Cardiac muscle cell (in vitro differentiated cells and primary cell): ENCODE results near the gene FOXRED1. TPM values are rescaled to one million over a fixed set of nuclear protein-coding genes. Genes with fewer than 3 reads are reported as not detected.
A peak's percentile ranks its signal among the peaks of the same experiment; 100 is the strongest.

Experiments used
- DNase-seq, 2 donors: peaks; one replicate each; pipeline versions ENCODE4 v3.0.0 to v3.0.0-alpha.2; 2010 to 2017; ENCODE audit warnings: low read depth in 1 of 2, low spot score in 1 of 2
- H3K27ac ChIP-seq: fragments of 200-600 bp; sonication (generic); 2 replicates; pipeline ENCODE4 v1.5.1; 2016
- H3K27me3 ChIP-seq: fragments of 200-600 bp; sonication (generic); 2 replicates; pipeline ENCODE4 v1.6.0; 2016; ENCODE audit warnings: control low read depth
- H3K36me3 ChIP-seq: fragments of 200-600 bp; sonication (generic); 2 replicates; pipeline ENCODE4 v1.5.1; 2016; ENCODE audit warnings: control low read depth
- H3K4me1 ChIP-seq: fragments of 200-600 bp; sonication (generic); 2 replicates; pipeline ENCODE4 v1.8.1; 2017; ENCODE audit warnings: low read depth, mild to moderate bottlenecking, mixed run types
- H3K4me3 ChIP-seq: fragments of 200-600 bp; sonication (generic); 2 replicates; pipeline ENCODE4 v1.5.1; 2016; ENCODE audit warnings: mild to moderate bottlenecking
- H3K9me3 ChIP-seq: fragments of 200-600 bp; sonication (generic); 2 replicates; pipeline ENCODE4 v1.5.1; 2017; ENCODE audit warnings: low read depth, mild to moderate bottlenecking, control low read depth
- polyA plus RNA-seq: library from polyadenylated mRNA; unstranded; fragments of >200 nt; fragmentation: Nextera tagmentation; extraction: Ambion mirVana; gene quantifications from 2 replicates; pipeline ENCODE4 v1.2.1, GENCODE V29; 2016
- total RNA-seq: library from RNA; depleted of rRNA; stranded (reverse); fragments of >200 nt; gene quantifications from 2 replicates; pipeline ENCODE4 v1.2.3, GENCODE V29; 2016
- TF ChIP-seq, protein P1 (sequence below): IDR thresholded peaks from 2 replicates; pipeline ENCODE4 v1.5.1; 2012; ENCODE audit warnings: low read depth, mild to moderate bottlenecking, low read length

FOXRED1 gene
- 38.5 and 38.7 TPM in 2 replicates for total RNA-seq
- polyA plus RNA-seq = 59.3 and 68.5 TPM in 2 replicates

- peak; percentile 99 to 100 for DNase-seq
- H3K4me3 ChIP-seq = peak within 1 kb of the TSS; percentile 79
- peak within 1 kb of the TSS; percentile 93 for H3K27ac ChIP-seq
- TF ChIP-seq, protein P1, sequence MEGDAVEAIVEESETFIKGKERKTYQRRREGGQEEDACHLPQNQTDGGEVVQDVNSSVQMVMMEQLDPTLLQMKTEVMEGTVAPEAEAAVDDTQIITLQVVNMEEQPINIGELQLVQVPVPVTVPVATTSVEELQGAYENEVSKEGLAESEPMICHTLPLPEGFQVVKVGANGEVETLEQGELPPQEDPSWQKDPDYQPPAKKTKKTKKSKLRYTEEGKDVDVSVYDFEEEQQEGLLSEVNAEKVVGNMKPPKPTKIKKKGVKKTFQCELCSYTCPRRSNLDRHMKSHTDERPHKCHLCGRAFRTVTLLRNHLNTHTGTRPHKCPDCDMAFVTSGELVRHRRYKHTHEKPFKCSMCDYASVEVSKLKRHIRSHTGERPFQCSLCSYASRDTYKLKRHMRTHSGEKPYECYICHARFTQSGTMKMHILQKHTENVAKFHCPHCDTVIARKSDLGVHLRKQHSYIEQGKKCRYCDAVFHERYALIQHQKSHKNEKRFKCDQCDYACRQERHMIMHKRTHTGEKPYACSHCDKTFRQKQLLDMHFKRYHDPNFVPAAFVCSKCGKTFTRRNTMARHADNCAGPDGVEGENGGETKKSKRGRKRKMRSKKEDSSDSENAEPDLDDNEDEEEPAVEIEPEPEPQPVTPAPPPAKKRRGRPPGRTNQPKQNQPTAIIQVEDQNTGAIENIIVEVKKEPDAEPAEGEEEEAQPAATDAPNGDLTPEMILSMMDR = no peak
- H3K9me3 ChIP-seq = no peaks in the 10 kb centered on the region
- H3K27me3 ChIP-seq = no peaks in the 10 kb centered on the region
- peaks cover 39% of the 10 kb centered on the region for H3K36me3 ChIP-seq
- peaks cover 4% of the 10 kb centered on the region for H3K4me1 ChIP-seq
Measured at GRCh38 chr11:126268708-126269579, at the start of gene FOXRED1, which contains the start of gene SRPRA. Gene FOXRED1, plus strand, starts transcription at chr11:126269154. Its CDS starts 53 bp downstream, at chr11:126269207. Gene SRPRA, minus strand, starts transcription at chr11:126268895. Its CDS starts 91 bp downstream, at chr11:126268804.

DNA sequence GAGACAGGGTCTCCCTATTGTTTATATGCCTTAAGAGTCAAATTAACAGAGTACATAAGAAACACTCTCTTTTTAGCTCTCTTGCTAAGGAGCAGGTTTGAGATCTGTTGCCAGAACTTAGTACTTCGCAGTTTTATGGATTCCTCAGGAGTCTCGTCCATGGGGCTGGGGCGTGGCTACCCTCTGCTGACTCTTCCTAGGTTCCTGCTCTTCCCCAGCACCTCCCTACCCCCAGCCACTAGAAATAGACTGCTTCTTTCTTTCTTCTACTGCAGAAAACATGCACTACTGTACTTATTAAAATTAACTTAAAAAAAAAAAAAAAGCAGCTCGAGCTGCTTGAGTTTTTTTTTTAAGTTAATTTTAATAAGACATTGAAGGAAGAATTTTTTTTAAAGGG is 49.4 kb upstream of the FOXRED1 start:
- Histone ChIP-seq H3K9me3 (no peaks in the 10 kb centered on the region), H3K4me3 (no peak overlapping the region), H3K36me3 (no peaks in the 10 kb centered on the region), H3K4me1 (no peaks in the 10 kb centered on the region), H3K27ac (no peak overlapping the region), H3K27me3 (no peaks in the 10 kb centered on the region)
- TF ChIP-seq, protein P1 = no peak
- no peak for DNase-seq

DNA sequence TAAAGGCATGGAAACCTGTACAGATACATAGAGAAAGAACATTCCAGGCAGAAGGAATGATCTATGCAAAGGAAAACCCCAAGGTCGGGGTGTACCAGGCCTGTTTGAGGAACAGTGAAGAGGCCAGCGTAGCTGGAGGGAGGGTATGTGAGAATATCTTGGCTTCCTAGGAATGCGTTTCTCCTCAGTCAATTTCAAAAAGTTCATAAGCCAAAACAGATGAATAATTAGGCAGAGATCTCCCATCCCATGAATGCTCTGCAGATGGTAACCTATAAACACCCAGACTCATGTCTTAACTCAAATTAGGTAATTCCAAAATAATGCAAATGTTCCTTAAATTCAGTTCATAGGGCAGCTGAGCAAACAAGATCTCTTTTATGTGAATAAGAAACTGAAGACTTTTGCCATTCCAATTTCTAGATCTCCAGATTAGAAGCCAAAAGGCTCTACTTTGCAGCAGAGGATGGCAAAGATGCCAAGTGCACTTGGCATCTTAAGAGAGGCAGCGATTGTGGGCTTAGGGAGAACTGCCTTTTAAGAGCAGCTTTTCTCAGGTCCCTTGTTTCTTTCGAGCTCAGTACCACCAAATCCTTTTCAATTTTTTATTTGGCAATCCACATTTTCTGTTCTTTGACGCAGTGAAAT is 44.2 kb upstream of the FOXRED1 start:
- H3K36me3 ChIP-seq = peaks cover 3% of the 10 kb centered on the region
- H3K9me3 ChIP-seq = no peaks in the 10 kb centered on the region
- H3K4me3 ChIP-seq = no peak overlapping the region
- TF ChIP-seq, protein P1 = no peak
- H3K27me3 ChIP-seq = no peaks in the 10 kb centered on the region
- DNase-seq = no peak
- no peaks in the 10 kb centered on the region for H3K4me1 ChIP-seq
- no peak overlapping the region for H3K27ac ChIP-seq

DNA sequence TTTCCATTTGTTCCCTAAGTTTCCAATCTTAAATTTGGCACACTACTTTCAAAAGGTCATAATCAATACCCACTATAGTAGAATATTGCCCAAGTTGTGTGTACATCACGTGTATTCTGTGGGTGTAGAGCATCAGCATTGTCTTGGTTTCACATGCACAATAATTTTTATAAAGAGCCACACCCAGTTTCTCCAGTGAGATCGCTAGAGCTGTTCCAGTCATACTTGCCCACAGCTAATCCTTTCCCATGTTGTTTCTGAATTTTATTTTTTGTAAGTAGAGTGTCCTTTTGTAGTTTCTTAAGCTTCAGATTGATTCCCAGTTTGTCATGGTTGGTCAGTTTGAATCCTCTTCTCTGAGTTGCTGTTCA is 43.7 kb upstream of the FOXRED1 start:
- no peaks in the 10 kb centered on the region for H3K9me3 ChIP-seq
- no peak for DNase-seq
- no peaks in the 10 kb centered on the region for H3K27me3 ChIP-seq
- TF ChIP-seq, protein P1 = no peak
- H3K27ac ChIP-seq = no peak overlapping the region
- H3K4me1 ChIP-seq = no peaks in the 10 kb centered on the region
- H3K36me3 ChIP-seq = peaks cover 4% of the 10 kb centered on the region
- H3K4me3 ChIP-seq = no peak overlapping the region

DNA sequence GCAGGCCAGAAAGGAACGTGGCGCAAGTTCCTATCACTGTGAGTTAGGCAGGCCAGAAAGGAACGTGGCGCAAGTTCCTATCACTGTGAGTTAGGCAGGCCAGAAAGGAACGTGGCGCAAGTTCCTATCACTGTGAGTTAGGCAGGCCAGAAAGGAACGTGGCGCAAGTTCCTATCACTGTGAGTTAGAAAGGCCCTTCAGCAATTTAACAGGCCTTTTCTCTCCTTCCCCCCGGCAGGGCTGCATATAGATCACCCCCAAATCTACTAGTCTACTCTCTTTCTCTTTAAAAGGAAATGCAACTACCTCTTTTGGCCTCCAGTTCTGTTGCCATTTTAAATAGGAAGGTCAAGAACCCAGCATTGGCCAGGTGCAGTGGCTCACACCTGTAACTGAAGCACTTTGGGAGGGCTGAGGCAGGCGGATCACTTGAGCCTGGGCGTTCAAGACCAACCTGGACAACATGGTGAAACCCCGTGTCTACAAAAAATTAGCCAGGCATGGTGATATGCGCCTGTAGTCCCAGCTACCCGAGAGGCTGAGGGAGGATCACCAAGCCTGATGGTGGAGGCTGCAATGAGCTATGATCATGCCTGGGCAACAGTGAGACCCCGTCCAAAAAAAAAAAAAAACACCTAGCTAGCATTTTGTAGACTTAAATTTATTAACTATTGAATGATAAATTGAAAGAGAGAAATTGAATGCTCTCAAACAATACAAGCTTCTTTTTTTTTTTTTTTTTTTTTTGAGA is 42.4 kb upstream of the FOXRED1 start:
- H3K27ac ChIP-seq = no peak overlapping the region
- TF ChIP-seq, protein P1 = no peak
- no peaks in the 10 kb centered on the region for H3K9me3 ChIP-seq
- H3K27me3 ChIP-seq = no peaks in the 10 kb centered on the region
- DNase-seq = no peak
- H3K36me3 ChIP-seq = peaks cover 4% of the 10 kb centered on the region
- H3K4me1 ChIP-seq = no peaks in the 10 kb centered on the region
- H3K4me3 ChIP-seq = no peak overlapping the region
